HG03521 (cell line): Measurements from ENCODE around the gene MRPS18A.

ENCODE experiments used
- ATAC-seq: cut with Tn5 transposase; IDR thresholded peaks from one replicate; pipeline ENCODE4 v1.9.1; 2021; ENCODE audit warnings: mild to moderate bottlenecking, moderate library complexity; ENCODE audit not compliant: unreplicated experiment

Gene MRPS18A

DNA sequence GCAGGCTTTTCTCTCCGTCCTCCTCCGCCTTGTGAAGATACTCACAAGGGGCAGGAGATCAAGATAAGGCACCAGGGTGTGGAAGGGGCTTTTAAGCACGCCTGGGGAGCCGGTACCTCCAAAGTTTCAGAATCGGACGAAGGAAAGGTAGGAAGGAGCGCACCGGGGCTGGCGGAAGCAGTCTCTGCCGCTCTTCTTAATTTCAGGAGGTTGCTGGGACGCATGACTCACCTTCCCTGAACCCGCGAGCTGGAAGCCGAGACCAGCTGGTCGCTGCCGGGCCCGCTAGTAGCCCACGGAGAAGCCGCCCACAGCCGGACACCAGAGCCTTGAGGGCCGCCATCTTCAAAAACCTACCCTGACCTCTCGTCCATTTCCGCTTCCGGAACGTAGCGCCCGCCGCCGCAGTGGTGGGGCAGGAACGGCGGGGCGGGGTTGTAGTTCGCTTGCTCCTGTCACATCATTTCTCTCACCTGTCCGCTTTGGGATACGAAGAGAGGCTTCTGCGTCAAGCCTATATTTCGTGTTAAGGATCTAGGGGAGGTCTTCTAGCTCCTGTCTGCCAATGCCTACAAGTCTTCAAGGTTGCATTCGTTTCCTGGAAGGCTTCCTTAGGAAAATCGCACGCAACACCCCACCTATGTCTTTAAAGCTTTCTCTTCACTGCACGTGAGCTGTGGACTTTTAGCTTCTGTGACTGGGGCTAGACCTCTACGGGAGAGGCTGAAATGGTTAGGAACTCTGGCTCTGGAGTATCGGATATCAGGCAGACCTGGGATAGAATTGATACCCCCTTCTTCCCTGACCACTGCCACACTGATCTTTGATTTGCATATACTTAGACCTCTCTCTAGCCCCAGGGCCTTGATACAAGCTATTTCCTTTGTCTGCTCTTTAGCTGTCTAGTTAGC, at the start of gene MRPS18A:
Gene MRPS18A, minus strand, starts transcription at position 355 of the 911 bp plus-strand sequence. Its CDS starts 12 bp downstream, at position 343.
- ATAC-seq, result peak; percentile 93

DNA sequence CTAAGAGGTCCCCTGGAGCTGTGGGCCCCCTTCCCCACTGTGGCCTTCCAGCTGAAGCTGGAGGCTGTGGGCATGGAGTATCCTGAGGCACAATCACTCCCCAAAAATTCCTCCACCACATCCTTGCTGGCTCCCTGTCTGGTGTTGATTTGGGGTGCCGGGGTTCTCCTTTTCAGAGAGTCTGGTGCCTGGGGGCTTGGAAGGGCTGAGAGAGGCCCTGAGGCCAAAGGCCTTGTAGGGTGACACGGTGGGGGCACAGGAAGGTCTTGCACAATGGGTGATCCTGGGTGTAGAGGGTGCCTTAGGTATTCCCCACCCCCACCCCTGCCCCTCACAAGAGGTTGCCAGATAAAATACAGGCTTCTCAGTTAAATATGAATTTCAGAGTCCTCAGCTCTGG, 49.3 kb upstream of the MRPS18A start:
- no peak for ATAC-seq

DNA sequence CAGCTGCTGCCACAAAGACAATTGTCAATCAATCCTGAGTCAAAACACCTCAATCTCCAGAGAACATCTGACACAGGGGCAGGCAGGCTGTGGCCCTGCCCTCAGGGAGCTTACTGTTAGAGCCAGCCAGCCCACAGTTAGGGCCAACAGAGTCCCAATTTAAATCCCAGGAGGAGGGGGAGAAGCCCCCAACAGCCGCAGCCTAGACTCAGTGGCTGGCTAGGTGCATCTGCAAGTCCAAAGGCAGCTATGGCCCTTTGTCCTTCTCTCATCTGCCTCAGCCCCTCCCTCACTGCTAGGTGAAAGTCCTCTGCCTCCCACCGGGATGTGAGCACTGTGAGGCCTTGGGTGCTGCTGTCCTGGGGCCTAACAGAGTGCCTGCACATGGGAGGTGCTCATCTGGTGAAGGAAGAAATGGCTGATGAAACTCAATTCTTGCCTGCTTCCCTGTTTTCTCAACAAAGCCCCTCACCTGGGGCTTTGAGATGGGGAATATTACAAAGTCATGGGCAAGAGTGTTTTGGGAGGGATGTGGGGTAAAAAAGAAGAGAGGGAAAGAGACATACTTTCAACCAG, 48.7 kb upstream of the MRPS18A start:
- no peak for ATAC-seq

DNA sequence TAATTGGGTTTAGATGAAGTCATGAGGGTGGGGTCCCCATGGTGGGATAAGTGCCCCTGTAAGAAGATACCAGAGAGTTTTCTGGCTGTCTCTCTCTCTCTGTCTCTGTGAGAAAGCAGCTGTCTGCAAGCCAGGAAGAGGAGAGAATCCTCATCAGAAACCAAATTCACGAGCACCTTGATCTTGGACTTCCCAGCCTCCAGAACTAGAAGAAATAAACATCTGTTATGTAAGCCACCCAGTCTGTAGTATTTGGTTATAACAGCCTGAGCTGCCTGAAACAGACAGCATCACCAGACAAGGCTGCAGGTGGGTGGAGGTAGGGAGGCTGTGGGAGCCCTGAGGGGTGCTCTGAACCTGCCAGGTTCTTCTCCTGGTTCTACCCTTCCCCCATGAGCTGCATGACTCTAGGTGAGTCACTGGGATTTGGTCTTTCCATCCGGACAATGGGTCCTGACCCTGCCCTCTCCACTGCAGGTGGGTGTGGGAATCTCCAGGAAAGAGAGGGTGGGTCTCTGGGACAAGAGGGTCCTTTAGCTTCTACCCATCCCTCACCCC, 48.1 kb upstream of the MRPS18A start:
- ATAC-seq, result no peak

DNA sequence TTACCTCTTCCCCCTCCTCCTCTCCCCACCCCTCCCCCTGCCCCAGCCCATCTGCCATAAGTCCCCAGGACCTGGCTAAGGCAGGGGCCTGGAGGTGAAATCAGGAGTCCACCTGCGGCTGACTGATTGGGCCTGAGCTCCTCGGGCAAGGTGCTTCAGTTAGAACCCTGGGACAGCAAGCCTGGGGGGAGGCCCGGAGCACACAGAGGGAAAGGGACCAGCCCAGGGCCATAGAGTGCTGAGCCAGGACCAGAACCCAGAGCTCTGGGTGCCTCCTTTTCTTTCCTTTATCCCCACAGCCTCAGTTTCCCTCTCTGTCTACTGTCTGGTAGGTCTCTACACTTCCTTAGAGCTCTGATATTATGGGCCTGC, 46.7 kb upstream of the MRPS18A start:
- ATAC-seq, result no peak

DNA sequence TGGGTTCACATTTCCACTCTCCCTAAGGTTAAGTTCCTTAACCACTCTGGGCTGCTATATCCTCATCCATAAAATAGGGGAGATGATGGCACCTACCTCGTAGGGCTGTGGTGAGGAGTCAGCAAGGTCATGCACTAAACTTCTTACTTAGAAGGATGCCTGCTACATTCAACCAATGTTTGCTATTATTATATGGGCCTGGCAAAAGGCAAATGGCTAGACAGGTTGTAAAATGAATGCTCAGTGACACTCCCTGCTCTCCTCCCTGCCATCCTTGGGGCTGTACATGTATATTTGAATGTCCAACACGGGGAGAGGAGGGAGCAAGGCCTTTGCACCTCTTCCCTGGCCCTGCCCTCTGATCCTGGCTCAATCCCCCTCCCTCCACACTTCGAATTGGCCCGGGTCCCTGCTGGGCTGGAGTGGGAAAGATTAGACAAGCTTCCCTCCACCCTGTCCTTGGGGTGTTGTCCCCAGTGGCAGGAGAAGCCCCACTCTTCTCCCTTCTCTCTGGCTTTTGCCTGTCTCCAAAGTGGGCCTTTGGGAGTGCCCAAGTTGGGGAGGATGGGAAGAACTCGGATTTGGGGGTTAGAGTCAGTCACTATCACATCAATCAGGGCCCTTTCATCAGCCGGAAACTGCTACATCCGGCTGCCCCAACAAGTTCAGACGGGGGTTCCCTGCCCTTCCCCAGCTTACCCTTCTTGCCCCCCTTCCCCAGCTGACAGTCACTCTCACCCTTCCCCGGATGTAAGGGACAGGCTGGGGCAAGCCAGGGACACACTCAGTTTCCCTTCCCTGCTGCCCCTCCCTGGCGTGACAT, 46.1 kb upstream of the MRPS18A start:
- ATAC-seq, result no peak

DNA sequence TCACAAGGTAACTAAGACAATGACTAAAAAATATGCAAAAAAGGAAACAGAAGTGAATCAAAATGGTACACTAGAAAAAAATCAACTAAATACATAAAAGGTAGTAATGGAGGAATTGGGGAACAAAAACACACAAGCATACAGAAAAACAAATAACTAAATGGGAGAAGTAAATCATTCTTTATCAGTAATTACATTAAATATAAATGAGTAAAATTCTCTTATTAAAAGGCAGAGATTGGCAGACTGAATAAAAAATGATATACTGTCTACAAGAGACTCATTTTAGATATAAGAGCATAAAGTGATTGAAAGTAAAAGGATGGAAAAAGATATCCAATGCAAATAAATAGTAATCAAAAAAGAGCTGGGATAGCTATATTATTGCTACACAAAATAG, 43.0 kb upstream of the MRPS18A start:
- no peak for ATAC-seq

DNA sequence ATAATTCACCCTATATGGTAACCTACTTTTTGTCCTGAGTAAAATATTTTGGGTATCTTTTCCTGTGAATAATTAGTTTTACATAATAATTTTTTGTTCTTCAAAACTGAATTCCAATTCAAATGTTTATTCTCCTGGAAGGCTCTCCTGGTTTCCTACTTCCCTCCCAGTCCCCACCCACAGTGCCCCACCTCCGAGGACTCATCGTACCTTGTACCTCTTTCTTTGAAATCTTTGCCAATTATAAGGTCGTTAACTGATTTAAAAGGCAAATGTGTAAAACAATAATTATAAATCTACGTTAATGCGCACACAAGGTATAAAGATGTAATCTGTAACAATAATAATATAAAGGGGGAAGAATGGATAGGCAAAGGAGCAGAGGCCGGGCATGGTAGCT, 41.9 kb upstream of the MRPS18A start:
- ATAC-seq, result no peak

DNA sequence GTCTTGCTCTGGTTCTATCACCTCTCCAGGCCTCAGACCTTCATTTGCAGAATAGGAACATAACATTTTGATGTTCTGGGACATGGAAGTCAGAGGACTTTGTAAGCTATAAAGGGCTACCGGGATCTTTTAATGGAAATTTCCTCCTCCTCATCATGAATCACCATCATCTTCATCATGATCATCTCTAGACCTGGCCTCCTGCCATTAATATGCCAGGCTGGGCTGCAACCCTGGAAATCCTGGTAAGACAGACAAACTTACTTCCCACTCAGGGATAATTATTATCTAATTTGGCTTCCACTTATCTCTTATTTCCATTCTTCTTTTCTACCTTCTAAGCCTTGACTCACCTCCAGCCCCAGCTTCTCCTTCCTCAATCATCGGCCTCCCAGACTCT, 41.0 kb upstream of the MRPS18A start:
- no peak for ATAC-seq

DNA sequence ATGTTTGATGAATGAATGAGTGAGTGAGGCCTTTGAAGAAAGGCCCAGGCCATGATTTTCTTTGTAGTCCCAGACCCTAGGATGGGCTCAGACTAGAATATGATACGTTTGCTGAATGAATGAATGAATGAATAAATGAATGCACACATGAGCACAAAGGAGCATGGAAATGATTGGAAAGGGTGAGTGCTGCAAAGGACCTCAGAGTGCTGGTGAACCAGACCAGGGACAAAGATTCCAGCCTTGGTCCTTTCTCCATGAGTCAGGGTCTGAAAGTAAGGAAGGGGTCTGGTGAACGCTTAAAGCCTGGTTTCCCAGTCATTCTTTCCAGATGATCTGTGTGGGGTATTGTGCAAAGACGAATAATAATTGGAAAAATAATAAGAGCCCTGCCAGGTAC, 40.0 kb upstream of the MRPS18A start:
- no peak for ATAC-seq

DNA sequence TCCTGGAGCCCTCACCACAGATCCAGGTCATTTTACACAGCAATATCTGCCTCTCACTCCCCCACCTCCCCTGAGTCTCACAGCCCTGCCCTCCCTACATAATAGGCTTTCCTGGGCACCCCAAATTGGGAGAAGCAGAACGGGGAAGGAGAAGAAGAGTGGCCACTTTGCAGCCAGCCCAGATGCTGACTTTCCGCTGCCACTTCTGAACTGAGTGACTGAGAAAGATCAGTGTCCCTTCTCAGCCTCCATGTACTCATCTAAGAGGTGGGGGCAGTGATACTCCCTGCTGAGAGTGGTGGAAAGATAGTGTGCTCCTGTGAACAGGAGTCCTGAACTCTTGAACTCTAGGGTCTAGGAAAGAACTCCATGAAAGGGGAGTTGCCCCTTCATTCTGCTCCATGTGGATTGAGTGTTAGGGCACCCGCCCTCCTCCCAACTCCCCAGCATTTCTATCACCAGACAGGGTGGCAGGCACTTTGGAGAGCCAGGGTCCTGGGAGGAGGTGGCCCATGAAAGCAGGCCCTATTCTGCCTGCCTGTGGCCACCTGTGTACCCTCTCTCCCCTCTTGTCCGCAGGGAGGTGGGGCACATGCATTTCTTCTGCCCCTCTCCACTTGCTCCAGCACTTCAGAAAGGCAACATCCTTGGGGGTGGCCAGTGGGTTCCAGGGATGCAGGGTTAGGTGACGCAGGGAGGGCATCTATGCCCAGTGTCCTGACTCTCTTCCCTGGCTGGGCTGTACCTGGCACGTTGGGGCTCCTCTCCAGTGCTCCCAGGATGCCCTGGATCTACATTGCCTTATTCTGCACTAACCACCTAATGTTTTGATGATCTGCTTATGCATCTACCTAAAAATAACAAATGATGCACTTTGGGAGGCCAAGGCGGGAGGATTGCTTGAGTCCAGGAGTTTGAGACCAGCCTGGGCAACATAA, 38.3 kb upstream of the MRPS18A start:
- no peak for ATAC-seq

DNA sequence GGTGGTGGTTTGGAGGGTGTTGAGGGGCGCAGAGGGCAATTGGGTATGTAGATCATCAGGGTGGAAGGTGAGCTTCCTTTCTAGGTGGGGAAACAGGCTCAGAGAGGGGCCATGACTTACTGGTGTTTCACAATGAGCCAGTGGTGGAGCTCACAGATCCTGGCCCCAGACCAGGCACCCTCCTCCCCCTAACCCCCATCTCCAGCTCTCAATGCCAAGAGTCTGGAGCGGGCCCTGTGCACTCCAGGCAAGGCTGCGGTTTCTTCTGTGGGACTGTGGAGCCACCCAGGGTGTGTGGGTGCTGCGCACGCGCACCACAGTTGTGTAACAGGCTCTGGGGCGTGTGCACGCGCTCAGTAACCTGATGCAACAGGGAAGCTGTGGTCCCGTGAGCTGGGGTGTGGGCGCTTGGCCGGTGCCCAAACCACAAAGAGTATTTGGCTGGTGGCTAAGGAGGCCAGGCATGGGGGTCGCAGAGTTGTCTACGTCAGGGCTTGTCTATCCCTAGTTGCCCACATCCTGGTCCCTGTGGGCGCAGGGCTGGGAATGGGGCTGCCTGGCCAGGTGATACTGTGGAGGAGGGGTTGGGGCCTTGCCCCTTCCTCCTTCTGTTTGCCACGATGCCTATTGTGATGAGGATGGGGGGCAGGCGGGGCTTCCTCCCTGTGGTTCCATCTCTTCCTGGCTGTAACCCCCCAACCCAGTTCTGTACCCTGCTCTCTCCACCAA, 37.5 kb upstream of the MRPS18A start:
- ATAC-seq, result peak; percentile 68

DNA sequence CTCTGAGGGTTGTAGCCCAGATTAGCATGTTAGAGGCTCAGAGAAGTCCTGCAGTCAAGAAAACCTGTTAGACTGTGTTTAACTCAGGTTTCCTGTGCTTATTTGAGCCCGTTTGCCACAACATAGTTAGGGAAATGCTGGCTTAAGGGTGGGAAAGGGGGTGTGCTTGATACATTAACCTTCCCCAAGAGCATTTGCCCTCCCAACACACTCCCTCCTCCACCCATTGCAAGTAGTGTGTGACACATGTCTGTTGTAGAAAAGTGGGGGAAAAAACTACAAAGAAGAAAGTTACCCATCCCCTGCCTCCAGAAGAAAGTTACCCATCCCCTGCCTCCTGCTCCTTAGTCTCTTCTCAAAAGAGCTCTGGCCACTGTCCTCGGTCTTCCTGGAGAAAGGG, 36.8 kb upstream of the MRPS18A start:
- ATAC-seq, result no peak

DNA sequence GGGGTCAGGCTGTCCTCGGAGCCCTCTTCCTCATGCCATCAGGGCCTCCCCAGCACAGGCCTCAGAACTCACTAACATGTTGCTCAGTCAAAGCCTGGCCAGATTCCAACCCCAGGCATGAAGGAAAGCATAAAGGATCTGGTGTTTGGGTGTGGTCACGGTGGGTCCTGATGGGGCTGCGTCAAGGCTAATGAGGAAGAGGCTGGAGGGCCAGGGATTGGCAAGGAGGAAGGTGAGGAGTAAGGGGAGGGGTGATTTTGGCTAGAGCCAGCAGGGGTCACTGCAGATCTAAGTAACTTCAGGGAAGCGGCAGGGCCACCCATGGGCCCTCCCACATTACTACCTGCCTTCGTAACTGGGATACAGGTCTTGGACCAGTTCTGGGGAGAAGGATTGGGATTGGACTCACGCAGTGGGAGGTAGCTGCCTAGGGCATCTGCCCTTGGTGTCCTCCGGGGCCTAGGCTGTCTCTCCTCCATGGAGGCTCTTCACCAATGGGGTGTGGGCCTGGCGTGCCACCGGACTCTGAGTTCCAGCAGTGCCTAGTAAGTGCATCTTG, 36.2 kb upstream of the MRPS18A start:
- ATAC-seq, result peak; percentile 40

DNA sequence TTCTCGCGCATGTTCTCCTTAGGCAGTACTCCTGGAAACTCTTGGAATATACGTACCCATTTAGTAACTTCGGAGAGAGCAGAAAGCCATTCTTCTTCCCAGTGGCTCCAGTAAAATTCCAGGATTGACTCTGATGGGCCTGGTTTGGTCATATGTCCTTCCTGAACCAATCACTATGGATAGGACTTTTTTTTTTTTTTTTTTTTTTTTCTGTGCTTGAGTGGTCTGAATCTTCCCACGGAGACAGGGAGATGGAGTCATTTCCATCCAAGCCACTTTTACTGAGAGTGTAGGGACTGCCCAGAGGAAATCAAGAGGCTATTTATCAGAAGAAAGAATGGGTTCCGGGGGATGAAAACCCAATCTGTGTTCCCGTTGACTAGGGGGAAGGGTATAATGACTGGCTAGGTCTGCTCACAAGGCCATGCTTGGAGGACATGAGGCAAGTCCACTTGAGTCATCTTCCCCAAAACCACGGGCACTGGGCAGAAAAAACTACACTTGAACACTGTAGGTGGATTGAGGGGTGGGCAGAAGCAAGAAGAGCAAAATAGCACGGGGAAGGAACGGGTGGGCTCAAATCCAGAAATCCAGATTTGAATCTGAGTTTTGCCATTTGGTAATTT, 35.4 kb upstream of the MRPS18A start:
- ATAC-seq, result no peak

DNA sequence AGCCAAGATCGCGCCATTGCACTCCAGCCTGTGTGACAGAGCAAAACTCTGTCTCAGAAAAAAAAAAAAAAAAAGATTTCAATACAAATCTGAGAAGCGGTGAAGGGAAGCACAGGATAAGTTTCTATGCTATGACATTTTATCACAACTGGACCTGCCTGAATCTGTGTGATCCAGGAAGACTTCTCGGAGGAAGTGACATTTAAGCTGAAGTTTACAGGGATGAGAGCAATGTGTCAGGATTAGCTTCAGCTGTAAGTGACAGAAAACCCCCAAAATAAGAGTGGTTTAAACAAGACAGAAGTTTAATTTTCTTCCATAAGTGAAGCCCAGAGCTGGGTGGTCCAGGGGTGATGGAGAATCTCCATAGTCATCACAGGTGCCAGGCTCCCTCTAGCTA, 33.4 kb upstream of the MRPS18A start:
- ATAC-seq, result no peak

DNA sequence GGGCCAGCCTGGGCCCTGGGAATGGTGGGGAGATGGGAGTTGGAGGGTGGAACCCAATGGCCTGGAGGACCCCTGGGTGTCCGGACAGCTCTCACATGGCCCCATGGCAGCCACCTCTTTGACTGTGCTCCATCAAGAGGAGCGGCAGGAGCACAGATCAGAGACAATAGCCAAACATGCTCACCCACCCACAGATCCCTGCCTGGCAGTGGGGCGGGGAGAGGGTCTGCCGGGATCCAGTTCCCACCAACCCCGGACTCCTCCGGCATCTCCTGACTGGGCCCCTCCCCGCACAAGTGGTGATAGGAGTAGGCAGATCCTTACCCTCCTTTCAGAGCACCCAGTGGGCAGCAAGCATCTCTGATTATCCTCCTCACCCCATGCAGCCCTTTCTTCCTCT, 31.9 kb upstream of the MRPS18A start:
- no peak for ATAC-seq

DNA sequence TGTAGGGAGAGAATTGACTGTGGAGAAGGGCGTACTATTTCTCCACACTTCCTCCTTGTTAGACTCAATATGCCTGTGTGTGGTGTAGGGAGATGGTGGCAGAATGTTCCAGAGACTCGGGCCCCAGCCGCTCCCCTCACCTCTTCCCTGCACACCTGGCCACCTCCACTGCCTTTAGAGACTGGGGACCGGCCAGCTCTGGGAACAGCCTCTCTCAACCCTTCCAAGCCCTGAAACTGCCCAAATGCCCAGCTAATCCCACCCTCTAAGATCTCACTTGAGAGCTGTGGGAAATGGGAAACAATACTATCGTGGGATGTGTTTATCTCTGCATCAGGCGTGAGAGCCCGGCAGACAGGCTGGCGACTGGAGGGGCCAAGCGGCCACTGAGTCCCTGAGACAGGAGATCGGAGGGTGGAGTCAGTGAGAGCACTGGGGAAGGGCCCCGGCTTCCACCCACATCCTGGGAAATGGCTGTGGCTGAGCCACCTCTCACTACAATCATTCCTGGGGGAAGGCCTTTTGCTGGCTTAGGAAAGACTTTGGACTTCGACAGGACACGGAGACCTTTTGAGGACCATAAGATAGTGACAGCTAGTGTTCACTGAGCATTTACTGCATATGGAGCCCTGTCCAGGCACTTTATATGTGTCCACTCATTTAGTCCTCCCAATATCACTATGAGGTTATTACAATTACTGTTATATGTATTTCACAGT, 31.0 kb upstream of the MRPS18A start:
- ATAC-seq, result no peak
